WTC11 (cell line): Measurements from ENCODE around the gene CCR2. TPM values are rescaled to one million over a fixed set of nuclear protein-coding genes. Genes with fewer than 3 reads are reported as not detected.

Experiments
- ATAC-seq: fragments of 200-7000 bp; cut with Tn5 transposase; 2 replicates; pipeline ENCODE4 v1.10.0; 2021; ENCODE audit warnings: mild to moderate bottlenecking, moderate library complexity
- CTCF ChIA-PET: fragments of 300-600 bp; sonication (Branson Sonifier 250); formaldehyde crosslinking; loops from one replicate; lab custom pipeline; 2021; ENCODE audit warnings: antibody characterized with exemption; lab: Charles Lee
- POLR2A ChIA-PET: fragments of 350-600 bp; sonication (Branson Sonifier 250); formaldehyde crosslinking; loops from one replicate; lab custom pipeline; 2021; ENCODE audit warnings: antibody characterized with exemption; lab: Charles Lee
- DNase-seq: peaks from one replicate; pipeline ENCODE4 v3.0.0; 2021; ENCODE audit warnings: low spot score
- H3K27ac Mint-ChIP-seq: 2 replicates; pipeline ENCODE4 v1.8.0; 2021; ENCODE audit warnings: mixed read lengths
- H3K27me3 Mint-ChIP-seq: 2 replicates; pipeline ENCODE4 v1.8.0; 2021; ENCODE audit warnings: low read depth, mild to moderate bottlenecking, moderate library complexity, mixed read lengths
- H3K36me3 Mint-ChIP-seq: 2 replicates; pipeline ENCODE4 v1.8.0; 2021; ENCODE audit warnings: mixed read lengths
- H3K4me1 Mint-ChIP-seq: 2 replicates; pipeline ENCODE4 v1.8.0; 2022; ENCODE audit warnings: mixed read lengths
- H3K4me3 Mint-ChIP-seq: 2 replicates; pipeline ENCODE4 v1.8.0; 2021; ENCODE audit warnings: mild to moderate bottlenecking, moderate library complexity, mixed read lengths
- H3K9me3 Mint-ChIP-seq: 2 replicates; pipeline ENCODE4 v1.8.0; 2021; ENCODE audit warnings: mixed read lengths
- ELF4 ChIP-seq: sonication (generic); formaldehyde crosslinking; IDR thresholded peaks from 2 replicates; pipeline ENCODE4 v1.8.1; 2022; ENCODE audit warnings: low read depth, mild to moderate bottlenecking, moderate library complexity, missing genetic modification reagents
- JUN ChIP-seq: sonication (generic); formaldehyde crosslinking; IDR thresholded peaks from 2 replicates; pipeline ENCODE4 v1.8.0; 2023; ENCODE audit warnings: mild to moderate bottlenecking, missing genetic modification reagents
- NR2C2 ChIP-seq: sonication (generic); formaldehyde crosslinking; IDR thresholded peaks from 2 replicates; pipeline ENCODE4 v1.8.0; 2022; ENCODE audit warnings: mild to moderate bottlenecking, missing genetic modification reagents
- RORB ChIP-seq: fragments of 250-450 bp; sonication (Bioruptor Pico); IDR thresholded peaks from 2 replicates; pipeline ENCODE4 v1.9.0; 2021; ENCODE audit warnings: mild to moderate bottlenecking
- SOX15 ChIP-seq: fragments of 250-450 bp; sonication (Bioruptor Pico); IDR thresholded peaks from 2 replicates; pipeline ENCODE4 v1.9.0; 2021; ENCODE audit warnings: mild to moderate bottlenecking
- ZBTB21 ChIP-seq: sonication (generic); formaldehyde crosslinking; IDR thresholded peaks from 2 replicates; pipeline ENCODE4 v1.8.1; 2023; ENCODE audit warnings: mild to moderate bottlenecking, missing genetic modification reagents, borderline replicate concordance
- ZNF671 ChIP-seq: fragments of 250-450 bp; sonication (Bioruptor Pico); IDR thresholded peaks from 2 replicates; pipeline ENCODE4 v1.8.0; 2021; ENCODE audit warnings: mild to moderate bottlenecking
- total RNA-seq: library from RNA; stranded (reverse); gene quantifications from 3 replicates; pipeline ENCODE4 v1.2.3, GENCODE V29; 2021
- TF ChIP-seq, protein P1 (sequence below): sonication (generic); formaldehyde crosslinking; IDR thresholded peaks from 2 replicates; pipeline ENCODE4 v1.8.1; 2022; ENCODE audit warnings: missing genetic modification reagents, borderline replicate concordance
- TF ChIP-seq, protein P2 (sequence below): fragments of 250-450 bp; sonication (Bioruptor Pico); conservative IDR thresholded peaks from 2 replicates; pipeline ENCODE4 v1.9.0; 2021; ENCODE audit warnings: mild to moderate bottlenecking
- TF ChIP-seq, protein P3 (sequence below): sonication (generic); formaldehyde crosslinking; IDR thresholded peaks from 2 replicates; pipeline ENCODE4 v1.8.1; 2023; ENCODE audit warnings: mild to moderate bottlenecking, missing genetic modification reagents, borderline replicate concordance
- TF ChIP-seq, protein P4 (sequence below): sonication (generic); formaldehyde crosslinking; IDR thresholded peaks from 2 replicates; pipeline ENCODE4 v1.8.0; 2022; ENCODE audit warnings: mild to moderate bottlenecking, missing genetic modification reagents
- TF ChIP-seq, protein P5 (sequence below): sonication (generic); formaldehyde crosslinking; IDR thresholded peaks from 2 replicates; pipeline ENCODE4 v1.8.1; 2022; ENCODE audit warnings: mild to moderate bottlenecking, moderate library complexity, missing genetic modification reagents

The CCR2 gene
- total RNA-seq, 1 experiment from 2014 or later = not detected

DNA sequence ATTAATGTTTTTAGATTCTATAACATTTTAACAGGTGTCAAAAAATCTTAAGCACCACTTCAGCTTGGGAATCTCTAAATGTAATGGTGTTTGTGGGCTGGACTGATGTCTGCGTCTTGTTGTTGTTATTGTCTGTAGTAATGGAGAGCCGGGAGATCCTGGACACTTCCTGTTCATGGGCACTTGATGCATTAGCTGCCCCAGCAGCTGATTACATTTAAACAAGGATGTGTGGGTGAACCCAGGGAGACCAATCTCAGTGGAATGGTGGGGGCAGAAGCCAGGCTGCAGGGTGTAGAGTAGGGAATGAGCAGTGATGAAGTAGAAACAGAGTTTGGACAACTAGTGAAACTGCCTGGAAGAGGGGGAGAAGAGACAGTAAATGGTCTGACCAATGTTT is 45.2 kb downstream of the CCR2 start:
- ATAC-seq (no peak), DNase-seq (no peak)
- Mint-ChIP-seq H3K9me3 (peaks cover 11% of the 10 kb centered on the region), H3K4me1 (peaks cover 16% of the 10 kb centered on the region), H3K36me3 (no peaks in the 10 kb centered on the region), H3K4me3 (no peak overlapping the region), H3K27ac (no peak overlapping the region), H3K27me3 (peaks cover 5% of the 10 kb centered on the region; the same call in 1 of the 2 replicates)
- TF ChIP-seq, protein P1, sequence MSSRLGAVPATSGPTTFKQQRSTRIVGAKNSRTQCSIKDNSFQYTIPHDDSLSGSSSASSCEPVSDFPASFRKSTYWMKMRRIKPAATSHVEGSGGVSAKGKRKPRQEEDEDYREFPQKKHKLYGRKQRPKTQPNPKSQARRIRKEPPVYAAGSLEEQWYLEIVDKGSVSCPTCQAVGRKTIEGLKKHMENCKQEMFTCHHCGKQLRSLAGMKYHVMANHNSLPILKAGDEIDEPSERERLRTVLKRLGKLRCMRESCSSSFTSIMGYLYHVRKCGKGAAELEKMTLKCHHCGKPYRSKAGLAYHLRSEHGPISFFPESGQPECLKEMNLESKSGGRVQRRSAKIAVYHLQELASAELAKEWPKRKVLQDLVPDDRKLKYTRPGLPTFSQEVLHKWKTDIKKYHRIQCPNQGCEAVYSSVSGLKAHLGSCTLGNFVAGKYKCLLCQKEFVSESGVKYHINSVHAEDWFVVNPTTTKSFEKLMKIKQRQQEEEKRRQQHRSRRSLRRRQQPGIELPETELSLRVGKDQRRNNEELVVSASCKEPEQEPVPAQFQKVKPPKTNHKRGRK (CRISPR knock-in tag) = no peak
- TF ChIP-seq ZBTB21 (no peak), SOX15 (CRISPR knock-in tag) (no peak)
- POLR2A ChIA-PET = no interaction called here
- CTCF ChIA-PET = interaction anchor here (1.4 to 2.3 kb wide), 3 partner anchors 12 to 191 kb away, joined by 3 to 10 read pairs (median 5); partner anchors contain the start of gene CCR1

DNA sequence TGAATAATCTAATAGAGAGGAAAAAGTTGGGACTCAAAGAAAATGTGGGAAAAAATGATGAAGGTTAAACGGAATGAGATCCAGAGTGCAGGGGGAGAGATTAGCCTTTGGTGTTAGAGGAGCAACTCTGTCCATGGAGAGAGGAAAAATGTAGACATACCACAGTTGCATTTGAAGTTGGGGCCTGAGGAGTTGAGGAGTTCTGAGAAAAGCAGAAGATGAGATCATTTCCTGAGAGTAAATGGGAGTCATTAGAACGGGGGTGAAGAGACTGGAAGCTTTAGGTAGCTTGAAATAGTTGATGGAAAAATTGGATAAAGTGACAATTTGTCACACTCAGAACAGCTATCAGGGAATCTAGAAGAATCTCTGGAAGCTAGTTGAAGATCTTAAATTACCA is 45.6 kb downstream of the CCR2 start:
- Mint-ChIP-seq H3K27me3 (peaks cover 2% of the 10 kb centered on the region; the same call in 1 of the 2 replicates), H3K4me1 (peaks cover 12% of the 10 kb centered on the region), H3K36me3 (no peaks in the 10 kb centered on the region), H3K4me3 (no peak overlapping the region), H3K27ac (no peak overlapping the region), H3K9me3 (peaks cover 8% of the 10 kb centered on the region)
- ChIA-PET CTCF (interaction anchor here (0.7 to 2.3 kb wide), 4 partner anchors 11 to 123 kb away, joined by 3 to 10 read pairs (median 4); no protein-coding TSS in a partner anchor), POLR2A (no interaction called here)
- ATAC-seq = no peak
- TF ChIP-seq ZNF671 (CRISPR knock-in tag) = no peak
- TF ChIP-seq, protein P2, sequence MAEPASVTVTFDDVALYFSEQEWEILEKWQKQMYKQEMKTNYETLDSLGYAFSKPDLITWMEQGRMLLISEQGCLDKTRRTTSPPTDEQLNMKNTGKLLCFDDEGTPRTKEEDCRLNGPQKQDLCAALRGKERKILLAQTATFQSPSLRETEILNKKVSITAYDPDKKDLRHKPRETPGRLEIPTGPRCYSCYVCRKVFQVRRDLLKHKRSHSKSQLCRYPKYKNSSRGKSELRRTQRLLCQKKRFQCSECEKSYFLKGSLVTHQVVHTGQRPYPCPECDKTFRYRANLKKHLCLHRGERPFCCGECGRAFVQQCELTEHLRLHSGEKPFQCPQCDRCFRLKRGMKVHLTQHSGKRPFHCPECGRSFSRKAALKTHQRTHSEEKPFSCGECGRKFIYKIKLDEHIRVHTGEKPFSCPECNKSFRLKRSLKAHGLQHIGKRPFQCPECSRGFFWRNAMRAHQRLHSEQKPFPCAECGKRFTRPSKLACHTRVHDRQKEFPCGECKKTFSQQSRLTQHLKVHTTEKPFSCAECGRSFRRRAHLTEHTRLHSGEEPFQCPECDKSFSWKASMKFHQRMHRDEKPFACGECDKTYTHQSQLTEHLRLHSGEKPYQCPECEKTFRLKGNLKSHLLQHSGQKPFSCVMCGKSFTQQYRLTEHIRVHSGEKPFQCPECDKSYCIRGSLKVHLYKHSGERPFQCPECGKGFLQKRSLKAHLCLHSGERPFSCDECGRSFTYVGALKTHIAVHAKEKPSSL (CRISPR knock-in tag) = no peak
- no peak for TF ChIP-seq ZBTB21
- TF ChIP-seq ELF4 (CRISPR knock-in tag) = no peak
- no peak for TF ChIP-seq JUN (CRISPR knock-in tag)
- TF ChIP-seq, protein P3, sequence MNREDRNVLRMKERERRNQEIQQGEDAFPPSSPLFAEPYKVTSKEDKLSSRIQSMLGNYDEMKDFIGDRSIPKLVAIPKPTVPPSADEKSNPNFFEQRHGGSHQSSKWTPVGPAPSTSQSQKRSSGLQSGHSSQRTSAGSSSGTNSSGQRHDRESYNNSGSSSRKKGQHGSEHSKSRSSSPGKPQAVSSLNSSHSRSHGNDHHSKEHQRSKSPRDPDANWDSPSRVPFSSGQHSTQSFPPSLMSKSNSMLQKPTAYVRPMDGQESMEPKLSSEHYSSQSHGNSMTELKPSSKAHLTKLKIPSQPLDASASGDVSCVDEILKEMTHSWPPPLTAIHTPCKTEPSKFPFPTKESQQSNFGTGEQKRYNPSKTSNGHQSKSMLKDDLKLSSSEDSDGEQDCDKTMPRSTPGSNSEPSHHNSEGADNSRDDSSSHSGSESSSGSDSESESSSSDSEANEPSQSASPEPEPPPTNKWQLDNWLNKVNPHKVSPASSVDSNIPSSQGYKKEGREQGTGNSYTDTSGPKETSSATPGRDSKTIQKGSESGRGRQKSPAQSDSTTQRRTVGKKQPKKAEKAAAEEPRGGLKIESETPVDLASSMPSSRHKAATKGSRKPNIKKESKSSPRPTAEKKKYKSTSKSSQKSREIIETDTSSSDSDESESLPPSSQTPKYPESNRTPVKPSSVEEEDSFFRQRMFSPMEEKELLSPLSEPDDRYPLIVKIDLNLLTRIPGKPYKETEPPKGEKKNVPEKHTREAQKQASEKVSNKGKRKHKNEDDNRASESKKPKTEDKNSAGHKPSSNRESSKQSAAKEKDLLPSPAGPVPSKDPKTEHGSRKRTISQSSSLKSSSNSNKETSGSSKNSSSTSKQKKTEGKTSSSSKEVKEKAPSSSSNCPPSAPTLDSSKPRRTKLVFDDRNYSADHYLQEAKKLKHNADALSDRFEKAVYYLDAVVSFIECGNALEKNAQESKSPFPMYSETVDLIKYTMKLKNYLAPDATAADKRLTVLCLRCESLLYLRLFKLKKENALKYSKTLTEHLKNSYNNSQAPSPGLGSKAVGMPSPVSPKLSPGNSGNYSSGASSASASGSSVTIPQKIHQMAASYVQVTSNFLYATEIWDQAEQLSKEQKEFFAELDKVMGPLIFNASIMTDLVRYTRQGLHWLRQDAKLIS = no peak
- TF ChIP-seq, protein P4, sequence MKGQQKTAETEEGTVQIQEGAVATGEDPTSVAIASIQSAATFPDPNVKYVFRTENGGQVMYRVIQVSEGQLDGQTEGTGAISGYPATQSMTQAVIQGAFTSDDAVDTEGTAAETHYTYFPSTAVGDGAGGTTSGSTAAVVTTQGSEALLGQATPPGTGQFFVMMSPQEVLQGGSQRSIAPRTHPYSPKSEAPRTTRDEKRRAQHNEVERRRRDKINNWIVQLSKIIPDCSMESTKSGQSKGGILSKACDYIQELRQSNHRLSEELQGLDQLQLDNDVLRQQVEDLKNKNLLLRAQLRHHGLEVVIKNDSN (CRISPR knock-in tag) = no peak
- TF ChIP-seq, protein P5, sequence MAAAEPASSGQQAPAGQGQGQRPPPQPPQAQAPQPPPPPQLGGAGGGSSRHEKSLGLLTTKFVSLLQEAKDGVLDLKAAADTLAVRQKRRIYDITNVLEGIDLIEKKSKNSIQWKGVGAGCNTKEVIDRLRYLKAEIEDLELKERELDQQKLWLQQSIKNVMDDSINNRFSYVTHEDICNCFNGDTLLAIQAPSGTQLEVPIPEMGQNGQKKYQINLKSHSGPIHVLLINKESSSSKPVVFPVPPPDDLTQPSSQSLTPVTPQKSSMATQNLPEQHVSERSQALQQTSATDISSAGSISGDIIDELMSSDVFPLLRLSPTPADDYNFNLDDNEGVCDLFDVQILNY (CRISPR knock-in tag) = no peak
- no peak for TF ChIP-seq RORB (CRISPR knock-in tag)
- TF ChIP-seq NR2C2 = no peak
- DNase-seq = no peak
